ENCODE data around the gene ALG14.

DNA sequence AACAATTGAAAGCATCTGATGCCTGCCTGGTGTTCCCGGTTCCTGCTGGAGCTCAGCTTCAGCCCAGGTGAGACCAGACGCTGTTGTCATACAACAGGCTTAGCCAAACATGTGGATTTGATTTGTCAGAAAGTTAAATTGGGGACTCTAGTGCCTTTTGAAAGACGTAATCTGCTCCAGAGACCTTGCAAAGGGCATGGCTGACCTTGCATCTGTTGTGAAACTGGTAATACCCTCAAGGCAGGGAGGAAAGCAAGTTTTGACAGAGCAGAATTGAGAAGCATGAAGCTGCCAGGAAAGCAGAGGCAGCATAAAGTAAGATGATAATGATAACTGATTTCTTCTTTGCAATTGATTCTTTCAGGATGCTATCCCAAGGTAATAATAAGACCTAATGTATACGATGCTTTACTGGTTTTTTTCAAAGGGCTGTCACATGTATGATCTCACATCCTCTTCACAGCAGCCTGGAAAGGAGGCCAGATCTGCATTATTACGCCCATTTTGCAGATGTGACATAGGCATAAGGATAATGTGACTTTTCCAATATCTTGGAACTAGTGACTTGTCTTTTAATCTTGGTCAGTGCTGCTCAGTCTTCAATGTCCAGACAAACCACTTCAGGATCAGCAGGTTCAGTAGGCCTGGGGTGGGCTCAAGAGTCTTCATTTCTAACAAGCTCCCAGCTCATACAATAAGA, 121.1 kb downstream of the ALG14 start:
- no peak for TF ChIP-seq TAF1 (conservative IDR thresholded peaks at IDR 0.05)
- TF ChIP-seq CTCF (IDR thresholded peaks at IDR 0.05; ENCODE audit: low read depth, low read length, missing input control) = no peak
- TF ChIP-seq YY1 (IDR thresholded peaks at IDR 0.05) = no peak
- no peak for TF ChIP-seq RAD21 (IDR thresholded peaks at IDR 0.05)
- TF ChIP-seq JUND (IDR thresholded peaks at IDR 0.05) = no peak
- TF ChIP-seq, protein P1, sequence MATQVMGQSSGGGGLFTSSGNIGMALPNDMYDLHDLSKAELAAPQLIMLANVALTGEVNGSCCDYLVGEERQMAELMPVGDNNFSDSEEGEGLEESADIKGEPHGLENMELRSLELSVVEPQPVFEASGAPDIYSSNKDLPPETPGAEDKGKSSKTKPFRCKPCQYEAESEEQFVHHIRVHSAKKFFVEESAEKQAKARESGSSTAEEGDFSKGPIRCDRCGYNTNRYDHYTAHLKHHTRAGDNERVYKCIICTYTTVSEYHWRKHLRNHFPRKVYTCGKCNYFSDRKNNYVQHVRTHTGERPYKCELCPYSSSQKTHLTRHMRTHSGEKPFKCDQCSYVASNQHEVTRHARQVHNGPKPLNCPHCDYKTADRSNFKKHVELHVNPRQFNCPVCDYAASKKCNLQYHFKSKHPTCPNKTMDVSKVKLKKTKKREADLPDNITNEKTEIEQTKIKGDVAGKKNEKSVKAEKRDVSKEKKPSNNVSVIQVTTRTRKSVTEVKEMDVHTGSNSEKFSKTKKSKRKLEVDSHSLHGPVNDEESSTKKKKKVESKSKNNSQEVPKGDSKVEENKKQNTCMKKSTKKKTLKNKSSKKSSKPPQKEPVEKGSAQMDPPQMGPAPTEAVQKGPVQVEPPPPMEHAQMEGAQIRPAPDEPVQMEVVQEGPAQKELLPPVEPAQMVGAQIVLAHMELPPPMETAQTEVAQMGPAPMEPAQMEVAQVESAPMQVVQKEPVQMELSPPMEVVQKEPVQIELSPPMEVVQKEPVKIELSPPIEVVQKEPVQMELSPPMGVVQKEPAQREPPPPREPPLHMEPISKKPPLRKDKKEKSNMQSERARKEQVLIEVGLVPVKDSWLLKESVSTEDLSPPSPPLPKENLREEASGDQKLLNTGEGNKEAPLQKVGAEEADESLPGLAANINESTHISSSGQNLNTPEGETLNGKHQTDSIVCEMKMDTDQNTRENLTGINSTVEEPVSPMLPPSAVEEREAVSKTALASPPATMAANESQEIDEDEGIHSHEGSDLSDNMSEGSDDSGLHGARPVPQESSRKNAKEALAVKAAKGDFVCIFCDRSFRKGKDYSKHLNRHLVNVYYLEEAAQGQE (IDR thresholded peaks at IDR 0.05) = no peak
- no peak for TF ChIP-seq MAX (IDR thresholded peaks at IDR 0.05)
